CD14-positive monocyte (primary cell): ENCODE measurements around the gene PAX7. TPM values are rescaled to one million over a fixed set of nuclear protein-coding genes. Genes with fewer than 3 reads are reported as not detected.

ENCODE experiments used
- DNase-seq, 3 donors: peaks; one replicate each; pipeline ENCODE4 v3.0.0-alpha.2; 2011 to 2022
- H2AFZ ChIP-seq: 2 replicates; pipeline ENCODE4 v1.6.0; 2012; ENCODE audit warnings: mild to moderate bottlenecking, low read depth, low read length, inconsistent platforms; ENCODE audit not compliant: insufficient read depth, poor library complexity, severe bottlenecking
- H3K27ac ChIP-seq, 2 donors: 1 replicate in 1 of 2; 2 replicates in 1 of 2; pipeline ENCODE4 v1.5.1; 2012 to 2013; ENCODE audit warnings: low read length in 2 of 2, control low read depth in 1 of 2, inconsistent platforms in 1 of 2, low read depth in 1 of 2, mild to moderate bottlenecking in 1 of 2
- H3K27me3 ChIP-seq, 2 donors: one replicate each; pipeline versions ENCODE4 v1.6.0 to v1.6.1; 2011 to 2013; ENCODE audit warnings: low read length in 2 of 2; ENCODE audit not compliant: control insufficient read depth in 2 of 2, insufficient read depth in 2 of 2
- H3K36me3 ChIP-seq, 2 donors: replicated peaks in 1 of 2; 1 replicate in 1 of 2; 2 replicates in 1 of 2; pipeline versions ENCODE4 v1.5.1 to v1.6.1; 2012 to 2013; ENCODE audit warnings: low read length in 2 of 2, control low read depth in 1 of 2, inconsistent platforms in 1 of 2, mild to moderate bottlenecking in 1 of 2; ENCODE audit not compliant: insufficient read depth in 2 of 2, control insufficient read depth in 1 of 2
- H3K4me1 ChIP-seq, 2 donors: 1 replicate in 1 of 2; 2 replicates in 1 of 2; pipeline versions ENCODE4 v1.5.1 to v1.6.1; 2012 to 2013; ENCODE audit warnings: low read length in 2 of 2, control low read depth in 1 of 2, inconsistent platforms in 1 of 2, mild to moderate bottlenecking in 1 of 2, moderate library complexity in 1 of 2; ENCODE audit not compliant: insufficient read depth in 2 of 2, control insufficient read depth in 1 of 2
- H3K4me2 ChIP-seq: replicated peaks from 2 replicates; pipeline ENCODE3; 2012; ENCODE audit warnings: low read length, moderate library complexity, mild to moderate bottlenecking; ENCODE audit not compliant: poor library complexity, severe bottlenecking; ENCODE audit errors: extremely low read depth
- H3K4me3 ChIP-seq, 3 experiments: fragments of 200-600 bp in 1 of 3; sonication (generic) in 1 of 3; replicated peaks in 1 of 3; 1 replicate in 2 of 3; 2 replicates in 1 of 3; pipeline ENCODE4 v1.5.1; 2011 to 2013; ENCODE audit warnings: low read length in 3 of 3, mild to moderate bottlenecking in 3 of 3, control low read depth in 2 of 3, low read depth in 2 of 3, inconsistent platforms in 1 of 3, moderate library complexity in 1 of 3
- H3K79me2 ChIP-seq: 2 replicates; pipeline ENCODE4 v1.6.0; 2012; ENCODE audit warnings: mild to moderate bottlenecking, control low read depth, inconsistent platforms, low read length, moderate library complexity; ENCODE audit not compliant: insufficient read depth
- H3K9ac ChIP-seq: 2 replicates; pipeline ENCODE4 v1.6.0; 2017; ENCODE audit warnings: low read length, mild to moderate bottlenecking; ENCODE audit not compliant: insufficient read depth, poor library complexity, severe bottlenecking
- H3K9me3 ChIP-seq, 2 donors: replicated peaks in 1 of 2; 1 replicate in 1 of 2; 2 replicates in 1 of 2; pipeline versions ENCODE4 v1.5.1 to v1.6.1; 2012 to 2013; ENCODE audit warnings: low read length in 2 of 2, control low read depth in 1 of 2; ENCODE audit not compliant: control insufficient read depth in 1 of 2, insufficient read depth in 1 of 2
- H4K20me1 ChIP-seq: 2 replicates; pipeline ENCODE4 v1.6.0; 2012; ENCODE audit warnings: mild to moderate bottlenecking, low read length, control low read depth, moderate library complexity; ENCODE audit not compliant: insufficient read depth
- H3K27ac Mint-ChIP-seq, 7 donors: one replicate each; pipeline ENCODE4 v1.8.0; 2020; ENCODE audit warnings: mild to moderate bottlenecking in 7 of 7, mixed read lengths in 7 of 7, moderate library complexity in 6 of 7, inconsistent platforms in 2 of 7
- H3K27me3 Mint-ChIP-seq, 3 donors: one replicate each; pipeline ENCODE4 v1.8.0; 2021 to 2022; ENCODE audit warnings: low read depth in 3 of 3, mild to moderate bottlenecking in 3 of 3, mixed read lengths in 3 of 3, moderate library complexity in 3 of 3, inconsistent platforms in 1 of 3
- H3K36me3 Mint-ChIP-seq, 2 donors: one replicate each; pipeline ENCODE4 v1.8.0; 2020; ENCODE audit warnings: mixed read lengths in 2 of 2, inconsistent platforms in 1 of 2, mild to moderate bottlenecking in 1 of 2
- H3K4me1 Mint-ChIP-seq: one replicate; pipeline ENCODE4 v1.8.0; 2020; ENCODE audit warnings: mild to moderate bottlenecking, mixed read lengths
- H3K4me3 Mint-ChIP-seq, 2 donors: one replicate each; pipeline ENCODE4 v1.8.0; 2020; ENCODE audit warnings: mild to moderate bottlenecking in 2 of 2, mixed read lengths in 2 of 2, moderate library complexity in 1 of 2
- H3K9me3 Mint-ChIP-seq, 7 donors: one replicate each; pipeline ENCODE4 v1.8.0; 2020 to 2022; ENCODE audit warnings: mixed read lengths in 7 of 7, mild to moderate bottlenecking in 6 of 7, moderate library complexity in 6 of 7, inconsistent platforms in 2 of 7
- WGBS: methylation state at CpG from one replicate; pipeline ENCODE4 v1.1.5; 2013; ENCODE audit warnings: missing lambda C conversion rate; ENCODE audit not compliant: insufficient coverage; 5-methylcytosine and 5-hydroxymethylcytosine counted together
- intact Hi-C, 2 donors: fragments of 100-400 bp; cut with micrococcal nuclease; formaldehyde crosslinking; loops; one replicate each; pipeline versions ENCODE4 v1.15.0 to v1.15.1; 2023
- polyA plus RNA-seq, 3 donors: library from polyadenylated mRNA; depleted of rRNA in 1 of 3; unstranded in 2 of 3; stranded (reverse) in 1 of 3; fragments of 300-500 nt in 2 of 3; fragments of >200 nt in 1 of 3; fragmentation: Illumina TruSeq in 2 of 3; gene quantifications; 1 replicate in 2 of 3; 2 replicates in 1 of 3; pipeline ENCODE4 v1.2.3, GENCODE V29; 2012 to 2021
- TF ChIP-seq, protein P1 (sequence below): fragments of 200-600 bp; IDR thresholded peaks from one replicate; pipeline ENCODE4 v1.8.0; 2022; ENCODE audit warnings: antibody characterized with exemption, mild to moderate bottlenecking

Gene PAX7
- polyA plus RNA-seq, 3 donors, result not detected

GRCh38 chr1:18597160-18598042, 33.2 kb upstream of the PAX7 start:
- H3K27me3 ChIP-seq, result peaks cover 2 to 4% of the 10 kb centered on the region in 2 donors
- intact Hi-C loops, result loop anchor here (5.0 to 10.0 kb wide), 2 partner anchors 225 to 227 kb away; no protein-coding TSS in a partner anchor
- H3K9ac ChIP-seq, result no peak overlapping the region
- H4K20me1 ChIP-seq, result no peaks in the 10 kb centered on the region
- no peaks in the 10 kb centered on the region for H3K9me3 ChIP-seq
- no peak overlapping the region for H3K4me3 ChIP-seq
- H3K36me3 ChIP-seq, result no peaks in the 10 kb centered on the region
- peak in 1 of 3 donors; percentile 10 for DNase-seq
- TF ChIP-seq, protein P1, sequence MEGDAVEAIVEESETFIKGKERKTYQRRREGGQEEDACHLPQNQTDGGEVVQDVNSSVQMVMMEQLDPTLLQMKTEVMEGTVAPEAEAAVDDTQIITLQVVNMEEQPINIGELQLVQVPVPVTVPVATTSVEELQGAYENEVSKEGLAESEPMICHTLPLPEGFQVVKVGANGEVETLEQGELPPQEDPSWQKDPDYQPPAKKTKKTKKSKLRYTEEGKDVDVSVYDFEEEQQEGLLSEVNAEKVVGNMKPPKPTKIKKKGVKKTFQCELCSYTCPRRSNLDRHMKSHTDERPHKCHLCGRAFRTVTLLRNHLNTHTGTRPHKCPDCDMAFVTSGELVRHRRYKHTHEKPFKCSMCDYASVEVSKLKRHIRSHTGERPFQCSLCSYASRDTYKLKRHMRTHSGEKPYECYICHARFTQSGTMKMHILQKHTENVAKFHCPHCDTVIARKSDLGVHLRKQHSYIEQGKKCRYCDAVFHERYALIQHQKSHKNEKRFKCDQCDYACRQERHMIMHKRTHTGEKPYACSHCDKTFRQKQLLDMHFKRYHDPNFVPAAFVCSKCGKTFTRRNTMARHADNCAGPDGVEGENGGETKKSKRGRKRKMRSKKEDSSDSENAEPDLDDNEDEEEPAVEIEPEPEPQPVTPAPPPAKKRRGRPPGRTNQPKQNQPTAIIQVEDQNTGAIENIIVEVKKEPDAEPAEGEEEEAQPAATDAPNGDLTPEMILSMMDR, result peak; percentile 73
- no peak overlapping the region for H2AFZ ChIP-seq
- WGBS, result 50% methylated on average over 7 of the region's 20 CpGs
- Mint-ChIP-seq H3K27ac (no peak overlapping the region), H3K36me3 (no peaks in the 10 kb centered on the region), H3K4me3 (no peak overlapping the region), H3K9me3 (peaks cover 0 to 4% (median 0%) of the 10 kb centered on the region in 7 donors), H3K27me3 (peaks cover 20 to 47% (median 26%) of the 10 kb centered on the region in 3 donors), H3K4me1 (no peaks in the 10 kb centered on the region)
- no peak overlapping the region for H3K4me2 ChIP-seq
- H3K27ac ChIP-seq, result no peak overlapping the region
- no peaks in the 10 kb centered on the region for H3K4me1 ChIP-seq
- no peaks in the 10 kb centered on the region for H3K79me2 ChIP-seq

- TF ChIP-seq, protein P1, result no peak
- no peaks in the 10 kb centered on the region for H3K36me3 Mint-ChIP-seq
- WGBS, result 25% methylated on average over 10 of the region's 12 CpGs
- peaks cover 23 to 41% (median 23%) of the 10 kb centered on the region in 3 donors for H3K27me3 Mint-ChIP-seq
- H3K27ac ChIP-seq, result no peak overlapping the region
- no peaks in the 10 kb centered on the region for H3K9me3 ChIP-seq
- H3K36me3 ChIP-seq, result no peaks in the 10 kb centered on the region
- intact Hi-C loops, result loop anchor here (5.0 to 10.0 kb wide), 2 partner anchors 223 to 226 kb away; no protein-coding TSS in a partner anchor
- no peaks in the 10 kb centered on the region for H4K20me1 ChIP-seq
- no peak overlapping the region for H3K4me2 ChIP-seq
- no peak overlapping the region for H3K9ac ChIP-seq
- no peak overlapping the region for H3K4me3 Mint-ChIP-seq
- no peak overlapping the region for H3K4me3 ChIP-seq
- H3K27ac Mint-ChIP-seq, result no peak overlapping the region
- no peak for DNase-seq
- H3K27me3 ChIP-seq, result peaks cover 0 to 4% of the 10 kb centered on the region in 2 donors
- H3K79me2 ChIP-seq, result no peaks in the 10 kb centered on the region
- no peaks in the 10 kb centered on the region for H3K4me1 Mint-ChIP-seq
- peaks cover 0 to 4% (median 0%) of the 10 kb centered on the region in 7 donors for H3K9me3 Mint-ChIP-seq
- no peaks in the 10 kb centered on the region for H3K4me1 ChIP-seq
- H2AFZ ChIP-seq, result no peak overlapping the region
Observed at GRCh38 chr1:18599086-18599485, 31.6 kb upstream of the PAX7 start.
